ENCODE results near the gene CNNM1.

CNNM1 gene

DNA sequence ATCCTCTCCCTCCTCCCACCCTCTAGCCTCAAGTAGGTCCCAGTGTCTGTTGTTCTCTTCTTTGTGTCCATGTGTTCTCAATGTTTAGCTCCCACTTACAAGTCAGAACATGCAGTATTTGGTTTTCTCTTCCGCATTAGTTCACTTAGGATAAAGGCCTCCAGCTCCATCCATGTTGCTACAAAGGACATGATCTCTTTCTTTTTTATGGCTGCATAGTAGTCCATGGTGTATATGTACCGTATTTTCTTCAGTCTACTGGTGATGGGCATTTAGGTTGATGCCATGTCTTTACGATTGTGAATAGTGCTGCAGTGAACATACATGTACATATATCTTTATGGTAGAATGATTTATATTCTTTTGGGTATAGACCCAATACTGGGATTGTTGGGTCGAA is 102.9 kb downstream of the CNNM1 start:
- no peaks in the 10 kb centered on the region for H3K27me3 ChIP-seq (ENCODE audit: insufficient read depth, low read depth, severe bottlenecking)
- no peak for DNase-seq
- no peaks in the 10 kb centered on the region for H3K9me3 ChIP-seq (ENCODE audit: severe bottlenecking)
- no peak overlapping the region for H3K4me3 ChIP-seq (ENCODE audit: low read depth, low read length)
- no peak overlapping the region for H3K27ac ChIP-seq
- TF ChIP-seq, protein P1, sequence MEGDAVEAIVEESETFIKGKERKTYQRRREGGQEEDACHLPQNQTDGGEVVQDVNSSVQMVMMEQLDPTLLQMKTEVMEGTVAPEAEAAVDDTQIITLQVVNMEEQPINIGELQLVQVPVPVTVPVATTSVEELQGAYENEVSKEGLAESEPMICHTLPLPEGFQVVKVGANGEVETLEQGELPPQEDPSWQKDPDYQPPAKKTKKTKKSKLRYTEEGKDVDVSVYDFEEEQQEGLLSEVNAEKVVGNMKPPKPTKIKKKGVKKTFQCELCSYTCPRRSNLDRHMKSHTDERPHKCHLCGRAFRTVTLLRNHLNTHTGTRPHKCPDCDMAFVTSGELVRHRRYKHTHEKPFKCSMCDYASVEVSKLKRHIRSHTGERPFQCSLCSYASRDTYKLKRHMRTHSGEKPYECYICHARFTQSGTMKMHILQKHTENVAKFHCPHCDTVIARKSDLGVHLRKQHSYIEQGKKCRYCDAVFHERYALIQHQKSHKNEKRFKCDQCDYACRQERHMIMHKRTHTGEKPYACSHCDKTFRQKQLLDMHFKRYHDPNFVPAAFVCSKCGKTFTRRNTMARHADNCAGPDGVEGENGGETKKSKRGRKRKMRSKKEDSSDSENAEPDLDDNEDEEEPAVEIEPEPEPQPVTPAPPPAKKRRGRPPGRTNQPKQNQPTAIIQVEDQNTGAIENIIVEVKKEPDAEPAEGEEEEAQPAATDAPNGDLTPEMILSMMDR (IDR thresholded peaks at IDR 0.05; ENCODE audit: low read depth, low read length): no peak
- H3K36me3 ChIP-seq: peaks cover 2% of the 10 kb centered on the region

DNA sequence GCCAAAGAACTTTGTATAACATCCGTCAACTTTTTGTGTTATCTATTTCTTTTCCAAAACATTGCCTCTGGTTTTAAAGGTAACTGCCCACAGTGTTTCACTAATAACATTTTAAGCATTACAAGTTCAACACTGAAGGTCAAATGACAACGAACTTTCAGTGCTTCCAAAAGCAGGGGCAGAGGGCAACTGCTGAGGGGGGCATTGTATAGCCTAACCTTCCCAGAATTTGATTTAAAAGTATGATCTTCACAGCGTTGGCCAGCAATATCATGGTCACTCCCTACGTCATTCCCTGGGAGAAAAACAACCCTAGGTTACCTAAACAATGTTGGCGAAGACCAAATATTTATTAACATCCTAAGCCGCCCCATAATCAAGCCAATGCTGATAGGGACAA is 103.7 kb downstream of the CNNM1 start:
- TF ChIP-seq, protein P1 (IDR thresholded peaks at IDR 0.05; ENCODE audit: low read depth, low read length): no peak
- H3K9me3 ChIP-seq (ENCODE audit: severe bottlenecking): no peaks in the 10 kb centered on the region
- no peak overlapping the region for H3K4me3 ChIP-seq (ENCODE audit: low read depth, low read length)
- H3K27ac ChIP-seq: no peak overlapping the region
- no peak for DNase-seq
- H3K36me3 ChIP-seq: peaks cover under 1% of the 10 kb centered on the region
- no peaks in the 10 kb centered on the region for H3K27me3 ChIP-seq (ENCODE audit: insufficient read depth, low read depth, severe bottlenecking)

DNA sequence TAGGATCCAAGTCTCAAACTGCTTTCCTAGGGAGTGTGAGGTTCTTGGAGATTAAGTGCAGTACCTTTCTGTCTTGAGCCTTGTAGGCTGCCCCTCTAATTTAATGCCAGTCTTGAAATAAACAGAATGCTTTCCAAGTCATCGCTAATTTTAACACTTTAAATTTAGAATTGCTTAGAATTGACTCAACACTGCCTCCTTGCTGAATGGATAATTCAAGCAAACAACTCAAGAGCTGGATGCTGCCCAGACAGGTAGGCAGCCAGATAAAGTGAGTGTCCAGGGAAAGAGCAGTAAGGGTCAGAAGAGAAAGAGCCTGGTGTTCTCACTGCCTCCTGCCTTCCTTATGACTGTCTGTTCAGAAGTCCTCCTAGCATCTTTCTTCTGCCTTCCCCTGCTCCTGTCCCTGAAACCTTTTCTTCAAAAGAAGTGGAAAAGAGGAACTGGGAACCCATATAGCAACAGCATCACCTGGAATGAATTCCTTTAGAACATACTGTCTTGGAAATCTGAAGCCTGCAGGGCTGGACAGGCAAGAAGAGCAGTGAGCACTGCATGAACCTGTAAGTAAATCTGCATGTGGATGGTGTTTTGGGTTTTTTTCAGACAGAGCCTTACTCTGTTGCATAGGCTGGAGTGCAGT is 104.3 kb downstream of the CNNM1 start:
- TF ChIP-seq, protein P1 (IDR thresholded peaks at IDR 0.05; ENCODE audit: low read depth, low read length): peak; percentile 15; the same call in 1 of the 2 replicates
- Histone ChIP-seq H3K4me3 (ENCODE audit: low read depth, low read length) (no peak overlapping the region), H3K9me3 (ENCODE audit: severe bottlenecking) (no peaks in the 10 kb centered on the region), H3K27me3 (ENCODE audit: insufficient read depth, low read depth, severe bottlenecking) (no peaks in the 10 kb centered on the region), H3K36me3 (no peaks in the 10 kb centered on the region; the same call in none of the 2 replicates), H3K27ac (no peak overlapping the region)
- DNase-seq: no peak

DNA sequence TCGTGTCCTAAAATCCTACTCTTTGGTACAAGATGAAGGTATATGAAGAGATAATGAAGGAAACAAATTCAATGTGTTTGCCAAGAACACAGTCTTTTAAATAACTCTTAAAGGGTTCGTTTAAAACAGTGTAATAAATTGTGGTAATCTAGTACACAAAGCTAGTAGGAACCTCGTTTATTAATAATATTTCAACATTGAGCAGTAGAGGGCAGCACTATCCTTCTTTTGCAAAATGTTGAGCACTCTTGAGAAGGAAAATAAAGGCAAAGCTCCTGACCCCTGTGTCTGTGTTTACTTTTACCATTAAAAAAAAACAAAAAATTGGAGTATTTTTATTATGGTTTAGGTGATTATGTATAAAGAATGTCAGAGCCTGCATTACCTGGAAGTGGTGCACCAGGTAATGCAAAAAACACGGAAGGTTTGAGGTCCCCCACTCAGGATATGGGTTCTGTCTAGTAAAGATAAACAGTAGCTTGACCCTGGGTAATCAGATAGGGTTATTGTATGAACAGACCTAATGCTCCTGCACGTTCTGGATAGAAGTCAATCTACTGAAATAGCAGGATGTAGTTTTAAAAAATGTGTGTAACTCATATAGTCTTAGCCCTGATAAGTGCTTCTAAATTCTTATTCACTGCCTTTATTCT is 107.0 kb downstream of the CNNM1 start:
- Histone ChIP-seq H3K27me3 (ENCODE audit: insufficient read depth, low read depth, severe bottlenecking) (no peaks in the 10 kb centered on the region), H3K4me3 (ENCODE audit: low read depth, low read length) (no peak overlapping the region), H3K27ac (no peak overlapping the region), H3K9me3 (ENCODE audit: severe bottlenecking) (no peaks in the 10 kb centered on the region), H3K36me3 (no peaks in the 10 kb centered on the region; the same call in 1 of the 2 replicates)
- DNase-seq: no peak
- TF ChIP-seq, protein P1 (IDR thresholded peaks at IDR 0.05; ENCODE audit: low read depth, low read length): peak; percentile 34; the same call in 1 of the 2 replicates

DNA sequence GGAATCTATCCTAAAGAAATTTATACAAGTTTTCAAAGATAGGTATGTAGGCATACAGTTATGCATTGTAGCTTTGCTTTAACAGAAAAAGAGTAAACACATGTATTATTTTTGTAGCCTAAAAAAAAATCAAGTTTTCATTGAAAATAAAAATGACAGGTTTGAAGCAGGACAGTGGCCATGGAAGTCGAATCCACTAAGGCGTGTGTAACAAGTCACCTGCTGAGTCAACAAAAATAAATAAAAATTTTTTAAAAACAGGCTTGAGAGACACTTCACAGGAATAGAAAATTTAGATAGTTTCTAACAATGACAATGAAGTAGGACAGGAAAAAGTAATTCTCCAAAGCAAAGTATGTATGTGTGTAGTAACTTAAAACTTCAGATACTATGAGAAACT is 109.7 kb downstream of the CNNM1 start:
- TF ChIP-seq, protein P1 (IDR thresholded peaks at IDR 0.05; ENCODE audit: low read depth, low read length): no peak
- no peaks in the 10 kb centered on the region for H3K27me3 ChIP-seq (ENCODE audit: insufficient read depth, low read depth, severe bottlenecking)
- H3K36me3 ChIP-seq: no peaks in the 10 kb centered on the region; the same call in 1 of the 2 replicates
- H3K27ac ChIP-seq: no peak overlapping the region
- no peaks in the 10 kb centered on the region for H3K9me3 ChIP-seq (ENCODE audit: severe bottlenecking)
- DNase-seq: no peak
- H3K4me3 ChIP-seq (ENCODE audit: low read depth, low read length): no peak overlapping the region
